ENCODE measurements around the gene ACKR2.

Gene ACKR2, protein sequence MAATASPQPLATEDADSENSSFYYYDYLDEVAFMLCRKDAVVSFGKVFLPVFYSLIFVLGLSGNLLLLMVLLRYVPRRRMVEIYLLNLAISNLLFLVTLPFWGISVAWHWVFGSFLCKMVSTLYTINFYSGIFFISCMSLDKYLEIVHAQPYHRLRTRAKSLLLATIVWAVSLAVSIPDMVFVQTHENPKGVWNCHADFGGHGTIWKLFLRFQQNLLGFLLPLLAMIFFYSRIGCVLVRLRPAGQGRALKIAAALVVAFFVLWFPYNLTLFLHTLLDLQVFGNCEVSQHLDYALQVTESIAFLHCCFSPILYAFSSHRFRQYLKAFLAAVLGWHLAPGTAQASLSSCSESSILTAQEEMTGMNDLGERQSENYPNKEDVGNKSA

DNA sequence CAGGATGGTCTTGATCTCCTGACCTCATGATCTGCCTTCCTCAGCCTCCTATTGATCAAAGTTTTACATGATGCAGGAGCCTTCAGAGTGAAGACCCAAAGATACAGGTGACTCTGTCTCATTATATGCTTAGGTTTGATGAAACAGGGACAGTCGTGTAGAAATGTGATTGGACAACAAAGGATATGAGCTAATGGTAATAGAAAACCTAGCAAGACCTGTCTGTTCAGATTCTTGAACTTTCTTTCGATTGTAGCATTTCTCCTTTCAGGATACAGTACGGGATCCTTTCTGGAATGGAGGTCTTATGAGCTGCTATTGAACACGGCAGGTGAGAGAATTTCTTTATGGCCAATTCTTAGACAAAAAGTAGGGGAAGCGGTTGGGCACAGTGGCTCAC is at the start of gene ACKR2:
ACKR2 (plus strand) TSS at position 244 of the 400 bp plus-strand sequence. CDS start 55,058 bp downstream, outside the sequence.
- DNase-seq (ENCODE audit: low spot score), result no peak

DNA sequence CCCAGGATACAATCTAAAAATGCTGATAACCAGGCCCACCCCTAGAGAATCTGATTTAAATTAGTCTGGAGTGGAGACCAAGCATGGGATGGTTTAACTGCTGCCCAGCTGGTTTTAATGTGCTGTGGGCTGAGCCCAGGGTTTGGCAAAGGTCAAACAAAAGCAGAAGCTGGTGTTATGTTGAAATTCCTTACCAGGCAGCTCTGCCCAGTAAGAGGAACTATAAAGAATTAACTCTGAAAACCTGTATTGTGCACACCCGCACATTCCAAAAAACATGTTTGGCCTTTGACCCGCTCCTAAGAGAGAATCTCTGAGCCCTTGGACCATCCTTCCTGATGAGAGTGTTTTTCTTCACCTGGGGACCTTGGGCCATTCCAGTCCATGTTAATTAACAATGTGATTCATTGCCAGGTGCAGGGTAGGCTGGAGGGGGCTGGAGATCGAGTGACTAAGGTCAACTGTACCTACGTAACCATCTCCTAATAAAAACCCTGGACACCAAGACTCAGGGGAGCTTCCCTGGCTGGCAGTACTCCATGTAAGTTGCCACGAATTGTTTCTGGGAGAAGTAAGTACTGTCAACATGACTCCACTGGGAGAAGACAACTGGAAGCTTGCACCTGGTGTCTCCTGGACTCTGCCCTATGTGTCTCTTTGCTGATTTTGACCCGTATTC is 47.1 kb upstream of the ACKR2 start:
- DNase-seq (ENCODE audit: low spot score), result no peak

DNA sequence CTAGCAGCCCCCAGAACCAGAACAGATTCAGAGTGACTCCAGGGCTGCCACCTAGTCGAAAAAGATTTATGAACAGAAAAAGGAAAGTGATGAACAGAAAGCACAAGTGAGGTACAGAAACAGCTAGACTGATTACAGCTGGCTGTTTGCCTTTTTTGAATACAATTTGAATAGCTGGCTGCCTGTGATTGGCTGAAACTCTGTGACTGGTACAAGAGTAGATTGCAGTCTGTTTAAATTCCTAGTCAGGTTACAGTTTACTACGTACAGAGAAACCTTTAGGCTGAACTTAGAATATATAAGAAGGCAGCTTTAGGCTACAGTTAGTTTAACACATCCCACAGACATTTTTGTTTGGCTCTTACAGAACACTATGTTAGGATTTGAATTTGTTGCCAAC is 46.2 kb upstream of the ACKR2 start:
- no peak for DNase-seq (ENCODE audit: low spot score)

DNA sequence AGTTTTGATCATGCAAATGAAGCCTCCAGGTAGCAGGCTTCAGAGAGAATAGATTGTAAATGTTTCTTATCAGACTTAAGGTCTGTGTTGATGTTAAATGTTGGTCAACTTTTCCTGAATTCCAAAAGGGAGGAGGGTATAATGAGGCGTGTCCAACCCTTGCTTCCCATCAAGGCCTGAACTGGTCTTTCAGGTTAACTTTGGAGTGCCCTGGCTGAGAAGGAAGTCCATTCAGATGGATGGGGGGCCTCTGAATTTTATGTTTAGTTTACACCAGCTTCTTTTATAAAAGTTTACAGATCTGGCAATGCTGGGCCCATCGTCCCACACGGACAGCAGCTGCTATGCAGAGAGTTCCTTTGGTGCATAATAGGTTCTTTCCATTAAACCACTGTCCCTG is 45.1 kb upstream of the ACKR2 start:
- DNase-seq (ENCODE audit: low spot score), result no peak

DNA sequence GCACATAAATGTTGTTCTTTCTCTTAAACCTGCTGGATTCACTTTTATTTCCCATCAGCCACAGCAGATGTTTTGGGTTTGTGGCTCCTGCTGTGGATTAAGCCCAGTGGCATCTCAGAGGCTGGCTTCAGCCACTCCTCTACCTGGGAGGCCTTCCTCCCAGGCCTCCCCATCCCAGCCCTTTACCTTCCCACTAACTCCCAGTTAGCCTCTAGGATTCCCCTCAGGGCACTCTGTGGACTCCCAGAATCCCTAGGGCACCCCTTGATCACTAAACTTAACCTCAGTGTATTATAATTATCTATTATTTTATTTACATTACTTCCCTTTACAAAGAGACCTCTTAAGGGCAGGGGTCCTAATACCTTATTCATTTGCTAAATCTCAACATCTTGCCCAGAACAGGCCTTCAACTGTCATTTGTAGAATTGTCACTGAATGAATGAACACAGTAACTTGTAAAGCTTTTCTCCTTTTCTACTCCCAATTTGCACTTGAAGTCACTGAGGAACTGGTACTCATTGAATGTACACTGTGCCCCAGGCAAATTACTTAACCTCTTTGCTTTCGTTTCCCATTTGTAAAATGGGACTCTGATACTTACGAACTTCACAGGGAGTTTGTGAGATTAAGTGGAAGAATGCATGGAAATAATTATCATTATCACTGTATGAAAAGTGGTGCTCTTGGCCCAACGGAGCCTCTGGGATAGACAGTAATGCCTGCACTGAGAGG is 44.5 kb upstream of the ACKR2 start:
- DNase-seq (ENCODE audit: low spot score), result no peak

DNA sequence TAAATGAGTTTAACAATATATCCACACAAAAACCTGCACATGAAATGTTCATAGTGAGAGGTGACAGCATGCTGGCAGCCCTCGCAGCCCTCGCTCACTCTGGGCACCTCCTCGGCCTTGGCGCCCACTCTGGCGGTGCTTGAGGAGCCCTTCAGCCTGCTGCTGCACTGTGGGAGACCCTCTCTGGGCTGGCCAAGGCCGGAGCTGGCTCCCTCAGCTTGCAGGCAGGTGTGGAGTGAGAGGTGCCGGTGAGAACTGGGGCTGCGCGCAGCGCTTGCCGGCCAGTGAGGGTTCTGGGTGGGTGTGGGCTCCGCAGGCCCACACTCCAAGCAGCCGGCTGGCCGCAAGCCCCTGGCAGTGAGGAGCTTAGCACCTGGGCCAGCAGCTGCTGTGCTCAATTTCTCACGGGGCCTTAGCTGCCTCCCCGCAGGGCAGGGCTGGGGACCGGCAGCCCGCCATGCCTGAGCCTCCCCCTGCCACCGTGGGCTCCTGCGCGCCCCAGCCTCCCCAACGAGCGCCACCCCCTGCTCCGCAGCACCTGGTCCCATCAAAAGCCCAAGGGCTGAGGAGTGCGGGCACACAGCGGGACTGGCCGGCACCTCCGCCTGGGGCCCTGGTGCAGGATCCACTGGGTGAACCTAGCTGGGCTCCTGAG is 39.6 kb upstream of the ACKR2 start:
- no peak for DNase-seq (ENCODE audit: low spot score)

DNA sequence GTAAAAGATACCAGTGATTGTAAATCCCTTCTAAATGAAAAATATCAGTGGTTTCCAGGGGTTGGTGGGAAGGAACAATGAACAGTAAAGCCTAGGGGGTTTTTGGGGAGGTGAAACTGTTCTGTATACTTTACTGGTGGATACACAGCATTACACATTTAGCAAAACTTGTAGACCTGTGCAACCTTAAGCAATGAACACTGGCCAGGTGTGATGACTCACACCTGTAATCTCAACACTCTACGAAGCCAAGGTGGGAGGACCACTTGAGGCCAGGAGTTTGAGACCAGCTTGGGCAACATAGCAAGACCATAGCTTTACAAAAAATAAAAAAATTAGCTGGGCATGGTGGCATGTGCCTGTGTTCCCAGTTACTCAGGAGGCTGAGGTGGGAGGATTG is 38.0 kb upstream of the ACKR2 start:
- no peak for DNase-seq (ENCODE audit: low spot score)

DNA sequence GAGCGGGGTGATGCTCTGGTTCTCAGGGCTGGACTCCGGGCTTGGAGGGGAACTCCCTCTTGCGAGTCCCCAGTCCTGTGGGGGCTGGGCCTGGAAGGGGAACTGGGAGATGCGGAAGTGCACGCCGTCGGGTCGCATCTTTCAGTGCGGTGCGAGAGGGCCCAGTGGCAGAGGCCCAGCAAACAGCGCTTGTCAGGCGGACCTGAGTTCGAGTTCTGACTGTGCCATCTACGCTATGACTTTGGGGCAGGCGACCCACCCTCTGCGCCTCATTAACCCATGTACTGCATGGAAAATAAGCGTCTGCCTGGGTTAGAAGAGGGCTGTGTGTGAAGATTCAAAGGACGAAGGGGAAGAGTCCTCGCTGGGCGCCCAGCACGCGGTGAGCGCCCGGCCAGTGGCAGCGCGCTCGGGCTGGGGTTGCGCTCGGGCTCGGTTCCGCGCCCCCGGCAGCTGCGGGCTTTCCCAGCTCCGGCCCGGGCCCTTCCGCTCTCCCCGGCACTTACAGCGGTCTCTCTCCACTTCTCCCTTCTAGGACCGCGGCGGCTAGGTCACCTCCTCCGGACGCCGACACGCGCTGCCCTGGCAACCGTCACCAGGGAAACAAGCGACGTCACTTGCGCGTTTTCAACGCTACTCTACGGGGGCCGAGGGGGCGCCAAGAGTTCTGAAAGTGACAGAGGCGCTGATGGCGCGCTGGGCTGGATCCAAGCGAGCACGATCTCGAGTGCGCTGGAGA is 36.4 kb upstream of the ACKR2 start, which contains the start of gene CCDC13:
CCDC13 (minus strand) TSS at position 584 of the 739 bp plus-strand sequence. CDS start 14,908 bp downstream, outside the sequence.
- DNase-seq (ENCODE audit: low spot score), result no peak

DNA sequence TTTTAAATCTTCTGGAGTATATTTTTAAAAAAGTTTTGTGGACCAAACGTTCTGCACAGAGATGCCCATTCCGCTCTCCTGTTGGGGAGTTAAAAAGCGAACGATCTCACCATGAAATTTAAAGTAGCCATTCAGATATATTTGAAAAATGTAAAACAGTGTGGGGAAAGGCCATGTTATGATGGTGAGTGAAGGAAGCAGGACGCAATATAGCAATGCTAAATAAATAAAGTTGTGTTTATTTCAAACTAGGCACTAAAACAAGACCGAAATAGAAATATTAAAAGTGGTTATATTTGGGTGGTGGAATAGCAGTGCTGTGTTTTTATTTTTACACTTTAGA is 35.9 kb upstream of the ACKR2 start:
- DNase-seq (ENCODE audit: low spot score), result no peak

DNA sequence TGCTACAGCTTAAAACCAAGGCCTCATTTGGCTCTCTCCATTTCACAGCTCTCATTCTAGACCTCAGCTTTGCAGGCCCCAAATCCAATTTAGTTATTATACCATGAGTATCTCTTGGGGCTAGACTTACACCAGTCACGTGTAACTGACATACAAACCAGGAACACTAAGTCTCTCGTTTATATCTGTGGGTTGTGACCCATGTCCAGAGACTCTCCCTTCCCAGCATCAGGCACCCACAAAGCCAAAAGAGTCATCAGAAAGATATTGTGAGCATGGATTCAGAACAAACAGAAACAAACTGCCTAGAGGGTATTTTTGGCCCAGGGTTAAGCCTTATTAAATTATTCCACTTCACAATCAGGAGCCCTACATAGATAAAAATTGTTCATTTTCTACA is 30.6 kb upstream of the ACKR2 start:
- DNase-seq (ENCODE audit: low spot score), result no peak

DNA sequence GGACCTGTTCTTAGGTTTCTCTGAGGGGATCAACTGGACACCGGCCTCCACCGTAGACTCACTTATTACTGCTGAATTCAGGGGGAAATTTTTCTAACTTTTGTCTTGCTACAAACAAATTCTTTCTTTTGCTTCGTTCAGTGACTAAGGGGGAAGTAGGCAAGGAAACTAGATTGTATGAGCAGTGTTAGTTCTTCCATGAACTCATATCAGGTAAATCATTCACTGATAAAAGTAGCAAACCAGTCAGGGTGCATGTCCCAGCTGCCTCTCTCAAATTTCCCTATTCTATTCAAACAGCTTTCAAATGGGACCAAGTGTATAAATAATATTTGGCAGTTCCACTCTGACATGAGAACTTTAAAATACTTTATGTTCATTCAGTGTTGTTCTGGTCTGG is 28.8 kb upstream of the ACKR2 start:
- no peak for DNase-seq (ENCODE audit: low spot score)

DNA sequence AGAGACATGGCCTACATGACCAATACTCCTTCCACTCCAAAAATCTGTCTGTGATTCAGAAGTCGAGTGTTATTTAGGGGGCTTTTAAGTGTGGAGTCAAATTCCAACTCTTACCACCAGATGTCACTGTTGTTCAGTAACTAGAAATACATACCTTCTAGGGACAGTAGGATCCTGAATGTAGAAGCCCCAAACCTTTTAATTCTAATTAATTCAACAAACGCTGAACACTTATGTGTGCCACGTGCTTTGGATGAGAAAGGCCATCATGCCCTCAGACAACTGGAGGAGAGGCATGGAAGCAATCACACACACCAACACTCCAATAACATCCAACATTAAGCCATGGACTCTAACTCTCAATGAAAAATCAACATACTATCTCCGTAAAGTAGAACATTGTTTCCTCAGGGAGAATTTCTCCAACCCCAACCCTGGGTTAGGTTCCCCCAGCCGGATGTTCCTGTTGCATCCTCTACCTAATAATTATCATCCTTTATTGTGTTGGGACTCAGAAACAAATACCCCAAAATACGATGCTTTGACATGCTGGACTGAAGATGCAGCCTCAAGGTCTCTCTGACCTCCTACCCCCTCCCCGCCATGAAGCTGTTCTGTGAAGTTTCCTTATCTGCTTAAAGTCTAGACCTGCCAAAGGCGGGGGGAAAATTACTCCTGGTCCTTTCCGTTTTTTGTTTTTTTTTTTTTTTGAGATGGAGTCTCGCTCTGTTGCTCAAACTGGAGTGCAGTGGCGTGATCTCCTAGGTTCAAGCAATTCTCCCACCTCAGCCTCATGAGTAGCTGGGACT is 28.1 kb upstream of the ACKR2 start:
- DNase-seq (ENCODE audit: low spot score), result peak; percentile 85

DNA sequence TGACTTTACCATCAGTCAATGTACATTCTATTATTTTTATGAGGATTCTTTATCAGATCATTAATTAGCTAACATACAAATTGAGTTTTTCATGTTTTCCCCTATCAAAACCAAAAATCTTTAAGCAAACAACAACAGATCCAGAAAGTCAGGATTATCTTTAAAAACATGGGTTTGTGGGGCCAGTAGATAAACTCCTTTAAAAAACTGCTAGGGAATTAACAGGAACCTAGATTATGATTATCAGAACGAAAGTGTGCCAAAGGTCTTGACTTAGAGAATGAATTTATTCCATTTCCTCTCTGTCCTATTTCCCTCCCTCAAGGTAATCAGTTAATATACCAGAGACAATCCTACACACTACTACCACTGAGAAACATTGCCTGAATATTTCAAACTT is 23.0 kb upstream of the ACKR2 start:
- DNase-seq (ENCODE audit: low spot score), result no peak

DNA sequence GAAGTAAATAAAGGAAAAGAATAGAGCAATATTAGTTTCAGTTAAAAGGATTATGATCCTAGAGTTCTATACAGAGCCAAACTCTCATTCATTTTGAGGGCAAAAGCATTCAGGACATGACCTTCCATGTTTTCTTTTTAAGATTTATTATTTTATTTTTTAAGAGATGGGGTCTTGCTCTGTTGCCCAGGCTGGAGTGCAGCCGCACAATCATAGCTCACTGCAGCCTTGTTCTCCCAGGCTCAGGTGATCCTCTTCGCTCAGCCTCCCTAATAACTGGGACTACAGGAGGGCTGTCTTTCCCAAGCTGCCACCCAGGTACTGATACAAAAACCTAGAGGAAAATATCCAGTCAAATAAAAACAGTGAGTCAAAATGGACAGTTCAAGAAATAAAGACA is 22.6 kb upstream of the ACKR2 start:
- DNase-seq (ENCODE audit: low spot score), result no peak

DNA sequence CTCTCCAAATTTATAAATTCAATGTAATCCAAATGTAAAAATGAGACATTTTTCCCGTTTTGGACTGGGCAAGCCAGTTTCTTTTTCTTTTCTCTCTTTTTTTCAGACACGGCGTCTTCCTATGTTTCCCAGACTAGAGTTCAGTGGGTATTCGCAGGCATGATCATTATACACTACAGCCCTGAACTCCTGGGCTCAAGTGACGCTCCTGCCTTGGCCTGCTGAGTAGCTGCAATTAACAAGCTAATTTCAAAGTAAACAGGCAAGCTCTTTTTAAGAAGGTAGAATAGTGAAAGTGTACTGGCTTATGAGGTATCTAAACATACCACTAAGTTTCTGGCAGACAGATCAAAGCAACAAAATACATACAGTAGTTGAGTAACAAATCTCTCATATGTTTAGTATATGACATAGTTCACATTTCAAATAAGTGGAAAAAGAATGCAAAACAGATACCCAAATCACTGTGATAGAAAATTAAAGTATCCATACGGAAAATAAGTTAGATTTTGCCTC is 18.5 kb upstream of the ACKR2 start:
- no peak for DNase-seq (ENCODE audit: low spot score)

DNA sequence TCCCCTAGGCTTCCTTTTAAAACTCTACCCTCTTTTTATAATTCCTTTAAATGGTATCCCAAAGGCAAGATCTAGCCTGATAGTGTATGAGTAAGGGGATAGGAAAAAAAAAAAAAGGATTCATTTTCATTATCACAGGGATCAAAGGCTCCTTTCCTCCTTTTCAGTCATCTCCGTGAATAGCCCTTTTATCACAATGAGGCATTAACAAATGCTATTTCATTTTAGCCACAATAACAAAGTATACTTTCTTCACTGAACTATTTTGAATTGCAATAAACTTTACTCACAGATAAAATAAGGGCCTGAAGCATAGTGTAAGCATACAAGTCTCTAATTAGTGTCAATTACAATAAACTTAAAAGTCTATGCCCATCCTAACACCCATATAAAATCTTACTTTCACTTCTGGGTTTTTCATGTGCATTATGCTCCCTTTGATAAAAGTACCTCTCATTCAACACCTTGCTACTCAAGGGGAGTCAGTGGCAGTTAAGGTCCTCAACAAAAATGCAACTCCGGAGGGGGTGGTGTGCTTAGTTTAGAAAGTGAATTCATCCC is 13.5 kb upstream of the ACKR2 start:
- no peak for DNase-seq (ENCODE audit: low spot score)

DNA sequence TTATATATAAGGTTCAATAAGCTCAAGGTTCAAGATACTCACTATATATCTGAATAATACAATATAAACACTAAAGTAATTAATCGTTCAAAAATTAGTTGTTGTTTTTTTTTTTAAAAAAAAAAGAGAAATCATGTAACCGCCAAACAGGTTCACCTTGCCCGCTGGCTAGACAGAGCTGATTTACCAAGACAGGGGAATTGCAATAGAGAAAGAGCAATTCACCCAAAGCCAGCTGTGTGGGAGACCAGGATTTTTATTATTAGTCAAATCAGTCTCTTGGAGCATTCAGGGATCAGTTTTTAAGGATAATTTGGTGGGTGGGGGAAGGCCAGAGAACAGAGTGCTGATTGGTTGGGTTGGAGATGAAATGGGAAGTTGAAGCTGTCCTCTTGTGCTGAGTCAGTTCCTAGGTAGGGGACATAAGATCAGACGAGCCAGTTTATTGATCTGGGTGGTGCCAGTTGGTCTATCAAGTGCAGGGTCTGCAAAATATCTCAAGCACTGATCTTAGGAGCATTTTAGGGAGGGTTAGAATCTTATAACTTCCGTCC is 12.8 kb upstream of the ACKR2 start:
- DNase-seq (ENCODE audit: low spot score), result no peak

DNA sequence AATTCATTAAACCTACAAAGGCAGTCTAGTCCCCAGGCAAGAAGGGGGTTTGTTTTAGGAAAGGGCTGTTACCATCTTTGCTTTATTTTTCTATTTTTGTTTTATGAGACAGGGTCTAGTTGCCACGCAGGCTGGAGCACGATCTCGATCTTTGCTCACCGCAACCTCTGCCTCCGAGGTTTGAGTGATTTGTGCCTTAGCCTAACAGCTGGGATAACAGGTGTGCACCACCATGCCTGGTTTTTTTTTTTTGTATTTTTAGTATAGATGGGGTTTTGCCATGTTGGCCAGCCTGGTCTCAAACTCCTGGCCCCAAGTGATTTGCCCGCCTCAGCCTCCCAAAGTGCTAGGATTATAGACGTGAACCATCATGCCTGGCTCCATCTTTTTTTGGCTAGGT is 9.9 kb upstream of the ACKR2 start:
- no peak for DNase-seq (ENCODE audit: low spot score)

DNA sequence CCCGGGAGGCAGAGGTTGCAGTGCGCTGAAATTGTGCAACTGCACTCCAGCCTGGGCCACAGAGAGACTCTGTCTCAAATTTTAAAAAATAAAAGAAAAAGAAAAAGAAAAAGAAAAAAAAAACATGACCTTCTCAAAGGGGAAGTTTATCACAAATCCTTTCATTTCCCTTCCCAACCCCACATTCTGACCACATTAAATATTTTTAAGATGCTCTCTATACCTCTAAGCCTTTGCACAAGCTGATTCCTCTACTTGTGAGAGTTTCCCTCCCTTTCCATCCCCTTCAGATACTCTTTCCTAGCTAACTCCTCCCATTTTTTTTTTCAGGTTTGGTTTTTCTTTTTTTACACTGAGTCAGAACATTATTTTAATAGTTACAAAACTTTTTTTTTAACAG is 9.0 kb upstream of the ACKR2 start:
- no peak for DNase-seq (ENCODE audit: low spot score)

DNA sequence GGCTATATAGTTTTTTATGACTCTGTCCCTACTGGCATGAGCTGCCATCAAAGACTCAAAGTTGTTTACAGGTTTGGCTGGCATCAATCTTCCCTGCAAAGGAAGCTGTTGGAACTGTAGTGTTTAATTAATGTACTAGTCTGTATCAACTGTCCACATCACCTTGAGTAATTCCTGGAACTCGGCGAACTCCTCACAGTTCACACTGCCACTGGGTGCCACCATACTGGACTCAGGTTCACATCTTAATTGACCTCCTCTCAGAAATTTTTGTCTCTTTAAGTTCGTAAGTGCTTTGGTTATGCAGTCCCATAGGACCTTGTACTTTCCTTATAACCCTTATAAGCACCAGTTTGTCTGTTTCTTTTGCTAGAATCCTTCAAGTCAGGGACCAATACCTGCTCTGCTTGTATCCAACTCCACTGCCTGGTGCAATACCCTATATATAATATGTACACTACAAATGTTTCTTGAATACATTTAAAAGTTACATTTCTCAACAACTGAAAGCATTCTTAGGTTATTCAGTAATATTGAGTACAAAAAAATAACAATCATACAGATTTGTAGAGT is 8.1 kb upstream of the ACKR2 start:
- no peak for DNase-seq (ENCODE audit: low spot score)
